ENCODE data around the gene TMEM217. TPM values are rescaled to one million over a fixed set of nuclear protein-coding genes. Genes with fewer than 3 reads are reported as not detected.

Gene TMEM217
- total RNA-seq, 6 experiments from 2014 or later: 0.99 to 2.0 (median 1.6) TPM

DNA sequence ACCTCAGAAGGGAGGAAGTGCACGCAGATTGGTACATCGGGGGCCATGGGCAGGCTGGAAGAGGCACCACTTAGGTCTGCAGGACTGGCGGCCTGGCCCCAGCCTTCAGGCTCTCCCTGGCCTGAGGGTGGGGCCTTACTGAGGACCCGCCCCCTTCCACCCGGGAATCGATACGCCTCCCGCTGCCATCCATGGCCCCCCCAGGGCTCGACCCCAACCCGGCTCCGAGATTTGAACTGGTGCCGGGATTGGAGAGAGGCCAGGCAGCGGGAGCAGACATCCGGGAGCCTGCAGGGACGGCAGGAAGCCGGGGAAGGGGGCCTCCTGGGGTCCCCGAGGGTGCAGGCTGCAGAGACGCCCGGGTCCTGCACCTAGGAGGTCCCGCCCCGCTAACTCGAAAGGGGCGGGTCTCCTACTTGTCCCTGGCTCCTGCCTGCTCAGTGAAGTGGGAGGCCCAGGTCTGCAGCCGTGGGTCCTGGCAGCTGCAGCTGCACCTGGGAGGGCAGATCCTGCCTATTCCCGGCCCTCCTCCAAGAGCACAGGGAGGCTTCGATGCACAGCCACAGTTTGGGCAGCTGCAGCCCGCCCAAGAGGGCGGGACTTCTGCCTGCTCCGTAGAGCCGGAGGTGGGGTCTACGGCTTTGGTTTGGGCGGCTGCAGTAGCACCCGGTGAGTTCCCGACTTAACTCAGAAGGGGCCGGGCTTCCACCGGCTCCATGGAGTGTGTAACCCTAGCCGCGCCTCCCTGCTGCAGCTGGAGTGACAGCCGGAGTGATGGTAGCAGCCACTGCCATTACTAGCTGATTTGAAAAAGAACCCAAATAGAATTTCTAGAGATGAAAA is 35.6 kb downstream of the TMEM217 start:
- H3K27ac Mint-ChIP-seq: peak overlapping the region; percentile 22
- no peaks in the 10 kb centered on the region for H3K27me3 Mint-ChIP-seq (ENCODE audit: insufficient read depth)
- peak overlapping the region; percentile 86 for H3K4me3 Mint-ChIP-seq
- TF ChIP-seq, protein P1, sequence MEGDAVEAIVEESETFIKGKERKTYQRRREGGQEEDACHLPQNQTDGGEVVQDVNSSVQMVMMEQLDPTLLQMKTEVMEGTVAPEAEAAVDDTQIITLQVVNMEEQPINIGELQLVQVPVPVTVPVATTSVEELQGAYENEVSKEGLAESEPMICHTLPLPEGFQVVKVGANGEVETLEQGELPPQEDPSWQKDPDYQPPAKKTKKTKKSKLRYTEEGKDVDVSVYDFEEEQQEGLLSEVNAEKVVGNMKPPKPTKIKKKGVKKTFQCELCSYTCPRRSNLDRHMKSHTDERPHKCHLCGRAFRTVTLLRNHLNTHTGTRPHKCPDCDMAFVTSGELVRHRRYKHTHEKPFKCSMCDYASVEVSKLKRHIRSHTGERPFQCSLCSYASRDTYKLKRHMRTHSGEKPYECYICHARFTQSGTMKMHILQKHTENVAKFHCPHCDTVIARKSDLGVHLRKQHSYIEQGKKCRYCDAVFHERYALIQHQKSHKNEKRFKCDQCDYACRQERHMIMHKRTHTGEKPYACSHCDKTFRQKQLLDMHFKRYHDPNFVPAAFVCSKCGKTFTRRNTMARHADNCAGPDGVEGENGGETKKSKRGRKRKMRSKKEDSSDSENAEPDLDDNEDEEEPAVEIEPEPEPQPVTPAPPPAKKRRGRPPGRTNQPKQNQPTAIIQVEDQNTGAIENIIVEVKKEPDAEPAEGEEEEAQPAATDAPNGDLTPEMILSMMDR (IDR thresholded peaks at IDR 0.05): no peak
- no peaks in the 10 kb centered on the region for H3K9me3 Mint-ChIP-seq
- DNase-seq: peak; percentile 73
- H3K4me1 Mint-ChIP-seq (ENCODE audit: low read depth): peaks cover 16% of the 10 kb centered on the region
- H3K36me3 Mint-ChIP-seq (ENCODE audit: low read depth): no peaks in the 10 kb centered on the region

DNA sequence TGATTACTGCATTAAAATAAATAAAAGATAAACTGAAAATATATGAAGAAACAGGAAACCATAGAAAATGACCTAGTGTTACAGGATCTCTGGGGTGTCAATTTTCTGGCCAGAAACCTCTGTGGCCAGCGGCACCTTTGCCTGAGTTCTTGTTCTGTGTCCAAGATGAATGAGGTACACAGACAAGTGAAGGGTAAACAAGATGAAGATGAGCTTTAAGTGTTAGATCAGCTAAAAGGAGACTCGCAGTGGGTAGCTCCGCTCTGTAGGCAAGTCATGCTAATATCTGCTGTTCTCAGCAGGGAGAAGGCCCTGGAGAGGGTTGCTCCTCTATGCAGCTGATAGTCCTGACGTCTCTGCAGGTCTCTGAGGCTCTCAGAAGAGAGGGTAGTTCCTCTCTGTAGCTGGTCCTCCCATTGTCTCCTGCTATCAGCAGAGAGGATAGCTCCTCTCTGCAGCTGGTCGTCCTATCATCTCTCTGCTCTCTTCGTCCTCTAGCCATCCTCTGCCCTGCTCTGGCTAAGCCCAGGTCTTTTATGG is 36.3 kb downstream of the TMEM217 start:
- Mint-ChIP-seq H3K4me1 (ENCODE audit: low read depth) (peaks cover 16% of the 10 kb centered on the region), H3K27me3 (ENCODE audit: insufficient read depth) (no peaks in the 10 kb centered on the region), H3K36me3 (ENCODE audit: low read depth) (no peaks in the 10 kb centered on the region), H3K4me3 (peak overlapping the region; percentile 86), H3K9me3 (no peaks in the 10 kb centered on the region), H3K27ac (no peak overlapping the region; the same call in 1 of the 2 replicates)
- no peak for DNase-seq
- TF ChIP-seq, protein P1 (IDR thresholded peaks at IDR 0.05): no peak

DNA sequence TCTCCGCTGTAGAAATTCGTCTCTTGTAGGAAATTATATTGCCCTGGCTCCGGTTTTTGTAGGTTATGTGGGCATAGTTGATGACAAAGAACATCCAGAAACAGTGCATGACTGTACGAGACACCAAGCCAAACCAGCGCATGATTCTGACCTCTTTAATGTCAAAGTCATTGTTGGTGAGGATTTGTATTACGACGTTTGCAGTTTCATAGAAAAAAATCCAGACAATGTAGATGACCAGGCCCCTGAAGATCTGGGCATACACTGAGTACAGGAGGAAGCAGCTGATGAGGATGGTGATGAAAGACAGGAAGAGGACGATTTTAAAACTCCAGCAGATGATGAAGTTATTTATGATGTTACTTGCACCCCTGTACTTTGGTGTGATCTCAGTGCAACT is 39.4 kb downstream of the TMEM217 start:
- Mint-ChIP-seq H3K36me3 (ENCODE audit: low read depth) (no peaks in the 10 kb centered on the region), H3K27ac (no peak overlapping the region), H3K4me1 (ENCODE audit: low read depth) (peaks cover 16% of the 10 kb centered on the region), H3K9me3 (no peaks in the 10 kb centered on the region), H3K4me3 (no peak overlapping the region), H3K27me3 (ENCODE audit: insufficient read depth) (no peaks in the 10 kb centered on the region)
- DNase-seq: no peak
- TF ChIP-seq, protein P1 (IDR thresholded peaks at IDR 0.05): no peak

DNA sequence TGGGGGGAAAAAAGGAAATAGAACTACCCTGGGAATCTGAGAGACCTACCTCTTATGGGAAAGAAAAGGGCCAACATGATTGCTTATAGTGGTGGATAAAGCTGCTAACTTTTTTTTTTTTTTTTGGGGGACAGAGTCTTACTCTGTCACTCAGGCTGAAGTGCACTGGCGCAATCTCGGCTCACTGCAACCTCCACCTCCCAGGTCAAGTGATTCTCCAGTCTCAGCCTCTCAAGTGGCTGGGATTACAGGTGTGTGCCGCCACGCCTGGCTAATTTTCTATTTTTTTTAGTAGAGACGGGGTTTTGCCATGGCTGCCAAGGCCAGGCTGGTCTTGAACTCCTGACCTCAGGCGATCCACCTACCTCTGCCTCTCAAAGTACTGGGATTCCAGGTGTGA is 39.9 kb downstream of the TMEM217 start:
- TF ChIP-seq, protein P1 (IDR thresholded peaks at IDR 0.05): no peak
- no peak overlapping the region for H3K27ac Mint-ChIP-seq
- H3K36me3 Mint-ChIP-seq (ENCODE audit: low read depth): no peaks in the 10 kb centered on the region
- no peaks in the 10 kb centered on the region for H3K27me3 Mint-ChIP-seq (ENCODE audit: insufficient read depth)
- no peak for DNase-seq
- no peaks in the 10 kb centered on the region for H3K9me3 Mint-ChIP-seq
- H3K4me1 Mint-ChIP-seq (ENCODE audit: low read depth): peaks cover 13% of the 10 kb centered on the region
- no peak overlapping the region for H3K4me3 Mint-ChIP-seq

DNA sequence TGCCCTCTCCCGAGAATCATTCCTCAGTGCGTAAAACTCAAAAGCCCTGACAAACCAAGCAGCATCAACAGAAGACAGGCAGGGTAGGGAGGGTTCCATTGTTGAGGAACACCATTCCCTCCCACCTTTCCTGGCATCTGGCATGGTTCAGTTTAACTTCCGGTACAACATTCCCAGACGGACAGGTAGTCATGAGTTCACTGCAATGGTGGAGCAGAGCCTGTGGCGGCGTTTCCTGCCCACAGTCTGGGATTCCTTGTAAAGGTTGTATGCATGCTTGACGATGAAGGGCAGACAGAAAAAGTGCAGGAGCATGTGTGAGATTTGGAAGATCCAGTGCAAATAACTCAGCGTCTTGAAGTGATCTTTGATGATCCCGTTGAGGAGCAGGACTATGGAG is 45.7 kb downstream of the TMEM217 start:
- TF ChIP-seq, protein P1 (IDR thresholded peaks at IDR 0.05): no peak
- no peak for DNase-seq
- peaks cover 5% of the 10 kb centered on the region; the same call in 1 of the 2 replicates for H3K4me1 Mint-ChIP-seq (ENCODE audit: low read depth)
- H3K4me3 Mint-ChIP-seq: no peak overlapping the region
- H3K27me3 Mint-ChIP-seq (ENCODE audit: insufficient read depth): no peaks in the 10 kb centered on the region; the same call in 1 of the 2 replicates
- no peaks in the 10 kb centered on the region for H3K36me3 Mint-ChIP-seq (ENCODE audit: low read depth)
- H3K9me3 Mint-ChIP-seq: no peaks in the 10 kb centered on the region
- H3K27ac Mint-ChIP-seq: no peak overlapping the region

Data from HFFc6 (cell line).